ENCODE results near the gene MED15. TPM values are rescaled to one million over a fixed set of nuclear protein-coding genes. Genes with fewer than 3 reads are reported as not detected.

The MED15 gene
- total RNA-seq, 1 donor from 2014 or later: 84.5 TPM

- H3K9me3 Mint-ChIP-seq: no peaks in the 10 kb centered on the region
- H3K4me3 Mint-ChIP-seq: no peak overlapping the region
- no peak for DNase-seq (ENCODE audit: low read depth, low spot score)
- no peak for TF ChIP-seq CTCF (conservative IDR thresholded peaks at IDR 0.05)
- H3K27me3 Mint-ChIP-seq (ENCODE audit: low read depth): no peaks in the 10 kb centered on the region
- H3K36me3 Mint-ChIP-seq (ENCODE audit: low read depth): no peaks in the 10 kb centered on the region
- no peak overlapping the region for H3K27ac Mint-ChIP-seq (ENCODE audit: unreplicated experiment)
- no peaks in the 10 kb centered on the region for H3K4me1 Mint-ChIP-seq
Observed at GRCh38 chr22:20604092-20604747, 96.8 kb downstream of the MED15 start.

- no peak overlapping the region for H3K27ac Mint-ChIP-seq (ENCODE audit: unreplicated experiment)
- no peaks in the 10 kb centered on the region for H3K9me3 Mint-ChIP-seq
- DNase-seq (ENCODE audit: low read depth, low spot score): no peak
- no peak for TF ChIP-seq CTCF (conservative IDR thresholded peaks at IDR 0.05)
- H3K4me3 Mint-ChIP-seq: no peak overlapping the region
- no peaks in the 10 kb centered on the region for H3K4me1 Mint-ChIP-seq
- H3K36me3 Mint-ChIP-seq (ENCODE audit: low read depth): no peaks in the 10 kb centered on the region
- H3K27me3 Mint-ChIP-seq (ENCODE audit: low read depth): no peaks in the 10 kb centered on the region
Observed at GRCh38 chr22:20604776-20605221, 97.4 kb downstream of the MED15 start.

- Mint-ChIP-seq H3K36me3 (ENCODE audit: low read depth) (no peaks in the 10 kb centered on the region), H3K27me3 (ENCODE audit: low read depth) (no peaks in the 10 kb centered on the region), H3K27ac (ENCODE audit: unreplicated experiment) (no peak overlapping the region), H3K4me3 (no peak overlapping the region), H3K9me3 (no peaks in the 10 kb centered on the region), H3K4me1 (no peaks in the 10 kb centered on the region)
- no peak for DNase-seq (ENCODE audit: low read depth, low spot score)
- TF ChIP-seq CTCF (conservative IDR thresholded peaks at IDR 0.05): no peak
Observed at GRCh38 chr22:20605328-20605727, 97.9 kb downstream of the MED15 start.

- DNase-seq (ENCODE audit: low read depth, low spot score): peak; percentile 47
- TF ChIP-seq CTCF (conservative IDR thresholded peaks at IDR 0.05): peak; percentile 86
- Mint-ChIP-seq H3K9me3 (no peaks in the 10 kb centered on the region), H3K4me1 (no peaks in the 10 kb centered on the region), H3K27ac (ENCODE audit: unreplicated experiment) (no peak overlapping the region), H3K4me3 (no peak overlapping the region), H3K27me3 (ENCODE audit: low read depth) (no peaks in the 10 kb centered on the region), H3K36me3 (ENCODE audit: low read depth) (no peaks in the 10 kb centered on the region)
Observed at GRCh38 chr22:20606041-20606783, 98.8 kb downstream of the MED15 start.

- no peak for DNase-seq (ENCODE audit: low read depth, low spot score)
- no peaks in the 10 kb centered on the region for H3K27me3 Mint-ChIP-seq (ENCODE audit: low read depth)
- no peaks in the 10 kb centered on the region for H3K36me3 Mint-ChIP-seq (ENCODE audit: low read depth)
- no peak overlapping the region for H3K4me3 Mint-ChIP-seq
- no peak overlapping the region for H3K27ac Mint-ChIP-seq (ENCODE audit: unreplicated experiment)
- no peak for TF ChIP-seq CTCF (conservative IDR thresholded peaks at IDR 0.05)
- H3K4me1 Mint-ChIP-seq: no peaks in the 10 kb centered on the region
- no peaks in the 10 kb centered on the region for H3K9me3 Mint-ChIP-seq
Observed at GRCh38 chr22:20606784-20607128, 99.3 kb downstream of the MED15 start.
